ENCODE measurements around the gene FCN1.

GRCh38 chr9:134894136-134894860 lies 23.4 kb downstream of the FCN1 start:
- TF ChIP-seq JUND (IDR thresholded peaks at IDR 0.05; ENCODE audit: low read depth, low read length) = no peak
- no peak for TF ChIP-seq TCF7 (IDR thresholded peaks at IDR 0.05; ENCODE audit: borderline replicate concordance)
- TF ChIP-seq ZBTB33 (IDR thresholded peaks at IDR 0.05) = no peak
- TF ChIP-seq EZH2 (IDR thresholded peaks at IDR 0.05; ENCODE audit: borderline replicate concordance, control insufficient read depth, low read depth, low read length) = no peak

Data from GM12878 (cell line).